Raji (cell line): ENCODE data around the gene SPIRE1.

Experiments used
- POLR2A ChIP-seq: IDR thresholded peaks from 2 replicates; pipeline ENCODE4 v1.6.1; 2011; ENCODE audit warnings: low read depth, low read length, control low read depth; ENCODE audit not compliant: insufficient read depth

Gene SPIRE1

GRCh38 chr18:12628706-12629702 is 28.9 kb downstream of the SPIRE1 start:
- TF ChIP-seq POLR2A = no peak

- no peak for TF ChIP-seq POLR2A
Observed at GRCh38 chr18:12625241-12625640, 32.7 kb downstream of the SPIRE1 start.

GRCh38 chr18:12621742-12622306 is 36.1 kb downstream of the SPIRE1 start:
- TF ChIP-seq POLR2A = no peak

GRCh38 chr18:12615748-12616147 is 42.2 kb downstream of the SPIRE1 start:
- TF ChIP-seq POLR2A = no peak

- TF ChIP-seq POLR2A = no peak
Observed at GRCh38 chr18:12608301-12608700, 49.6 kb downstream of the SPIRE1 start.

GRCh38 chr18:12606592-12607315 is 51.2 kb downstream of the SPIRE1 start:
- no peak for TF ChIP-seq POLR2A

- TF ChIP-seq POLR2A = no peak
Observed at GRCh38 chr18:12604445-12605007, 53.4 kb downstream of the SPIRE1 start.

GRCh38 chr18:12599966-12600365 is 57.9 kb downstream of the SPIRE1 start:
- TF ChIP-seq POLR2A = no peak

GRCh38 chr18:12599543-12599942 is 58.4 kb downstream of the SPIRE1 start:
- TF ChIP-seq POLR2A = no peak

GRCh38 chr18:12598181-12598930 is 59.6 kb downstream of the SPIRE1 start:
- TF ChIP-seq POLR2A = no peak

GRCh38 chr18:12597760-12598159 is 60.1 kb downstream of the SPIRE1 start:
- TF ChIP-seq POLR2A = no peak

GRCh38 chr18:12595571-12596255 is 62.2 kb downstream of the SPIRE1 start:
- TF ChIP-seq POLR2A = no peak

- TF ChIP-seq POLR2A = no peak
Observed at GRCh38 chr18:12593866-12594265, 64.0 kb downstream of the SPIRE1 start.

- no peak for TF ChIP-seq POLR2A
Observed at GRCh38 chr18:12592597-12593127, 65.2 kb downstream of the SPIRE1 start.
